B cell (primary cell): ENCODE measurements around the gene KLK15. TPM values are rescaled to one million over a fixed set of nuclear protein-coding genes. Genes with fewer than 3 reads are reported as not detected.
A peak's percentile ranks its signal among the peaks of the same experiment; 100 is the strongest.

Experiments
- ATAC-seq: fragments of 200-7000 bp; cut with Tn5 transposase; one replicate; pipeline ENCODE4 v1.10.0; 2021; ENCODE audit warnings: low read depth, mild to moderate bottlenecking, moderate number of reproducible peaks, moderate library complexity
- CTCF ChIA-PET: fragments of 350-600 bp; sonication (Branson Sonifier 250); formaldehyde crosslinking; loops from one replicate; lab custom pipeline; 2021; ENCODE audit warnings: antibody characterized with exemption, inconsistent platforms; lab: Charles Lee
- POLR2A ChIA-PET: fragments of 350-600 bp; sonication (Branson Sonifier 250); formaldehyde crosslinking; loops from one replicate; lab custom pipeline; 2021; ENCODE audit warnings: antibody characterized with exemption; lab: Charles Lee
- DNase-seq: peaks from one replicate; pipeline ENCODE4 v3.0.0; 2013
- H2AFZ ChIP-seq: 2 replicates; pipeline ENCODE4 v1.6.1; 2012; ENCODE audit warnings: mild to moderate bottlenecking, low read depth, low read length; ENCODE audit not compliant: insufficient read depth, poor library complexity, severe bottlenecking
- H3K27ac ChIP-seq, 2 donors: 1 replicate in 1 of 2; 2 replicates in 1 of 2; pipeline ENCODE4 v1.5.1; 2012 to 2013; ENCODE audit warnings: low read length in 2 of 2, mild to moderate bottlenecking in 2 of 2, moderate library complexity in 1 of 2
- H3K27me3 ChIP-seq, 4 experiments: fragments of 200-600 bp in 1 of 4; sonication (generic) in 1 of 4; replicated peaks in 1 of 4; 1 replicate in 2 of 4; 2 replicates in 2 of 4; pipeline versions ENCODE4 v1.6.1 to v1.7.0; 2013 to 2016; ENCODE audit warnings: low read length in 3 of 4, mild to moderate bottlenecking in 2 of 4, mixed read lengths in 1 of 4, moderate library complexity in 1 of 4; ENCODE audit not compliant: insufficient read depth in 4 of 4, control insufficient read depth in 3 of 4; ENCODE audit errors: control extremely low read depth in 1 of 4
- H3K36me3 ChIP-seq, 2 experiments: replicated peaks in 1 of 2; 1 replicate in 1 of 2; 2 replicates in 1 of 2; pipeline versions ENCODE4 v1.6.1 to v1.7.1; 2013; ENCODE audit warnings: low read length in 1 of 2; ENCODE audit not compliant: insufficient read depth in 2 of 2, control insufficient read depth in 1 of 2; ENCODE audit errors: control extremely low read depth in 1 of 2, extremely low read depth in 1 of 2
- H3K4me1 ChIP-seq, 2 donors: fragments of 200-600 bp in 1 of 2; sonication (generic) in 1 of 2; 1 replicate in 1 of 2; 2 replicates in 1 of 2; pipeline versions ENCODE4 v1.5.1 to v1.6.1; 2013 to 2017; ENCODE audit warnings: low read length in 2 of 2; ENCODE audit not compliant: control insufficient read depth in 2 of 2, insufficient read depth in 2 of 2
- H3K4me2 ChIP-seq: replicated peaks from 2 replicates; pipeline ENCODE3; 2012; ENCODE audit warnings: mild to moderate bottlenecking, low read depth, low read length; ENCODE audit not compliant: poor library complexity, severe bottlenecking
- H3K4me3 ChIP-seq, 5 experiments: fragments of 200-600 bp in 1 of 5; sonication (generic) in 1 of 5; 1 replicate in 3 of 5; 2 replicates in 2 of 5; pipeline versions ENCODE4 v1.5.1 to v1.7.0; 2011 to 2016; ENCODE audit warnings: low read length in 4 of 5, mild to moderate bottlenecking in 4 of 5, low read depth in 2 of 5, control low read depth in 1 of 5, moderate library complexity in 1 of 5; ENCODE audit not compliant: insufficient read depth in 1 of 5; ENCODE audit errors: control extremely low read depth in 1 of 5, extremely low read depth in 1 of 5
- H3K79me2 ChIP-seq: fragments of 200-600 bp; sonication (generic); one replicate; pipeline ENCODE4 v1.6.0; 2016; ENCODE audit warnings: low read length; ENCODE audit not compliant: control insufficient read depth, insufficient read depth
- H3K9ac ChIP-seq: fragments of 200-600 bp; sonication (generic); 2 replicates; pipeline ENCODE4 v1.6.1; 2017; ENCODE audit warnings: mild to moderate bottlenecking, low read length, moderate library complexity
- H3K9me3 ChIP-seq, 3 donors: one replicate each; pipeline versions ENCODE4 v1.6.1 to v1.7.1; 2013; ENCODE audit warnings: low read length in 2 of 3; ENCODE audit not compliant: control insufficient read depth in 2 of 3, insufficient read depth in 1 of 3; ENCODE audit errors: control extremely low read depth in 1 of 3
- H4K20me1 ChIP-seq: 2 replicates; pipeline ENCODE4 v1.6.0; 2012; ENCODE audit warnings: mild to moderate bottlenecking, low read length; ENCODE audit not compliant: insufficient read depth, control insufficient read depth, poor library complexity, severe bottlenecking
- H3K27ac Mint-ChIP-seq: one replicate; pipeline ENCODE4 v1.8.0; 2021; ENCODE audit warnings: mixed read lengths
- H3K27me3 Mint-ChIP-seq: one replicate; pipeline ENCODE4 v1.8.0; 2021; ENCODE audit warnings: mixed read lengths
- H3K4me1 Mint-ChIP-seq: one replicate; pipeline ENCODE4 v1.8.0; 2021; ENCODE audit warnings: mixed read lengths
- H3K4me3 Mint-ChIP-seq: one replicate; pipeline ENCODE4 v1.8.0; 2021; ENCODE audit warnings: mixed read lengths
- H3K9me3 Mint-ChIP-seq: one replicate; pipeline ENCODE4 v1.8.0; 2022; ENCODE audit warnings: mixed read lengths; ENCODE audit not compliant: insufficient read depth
- CTCF ChIP-seq: fragments of 200-600 bp; IDR thresholded peaks from one replicate; pipeline ENCODE4 v1.8.0; 2022; ENCODE audit warnings: antibody characterized with exemption, mild to moderate bottlenecking
- EZH2 ChIP-seq: IDR thresholded peaks from 2 replicates; pipeline ENCODE4 v1.6.1; 2012; ENCODE audit warnings: borderline replicate concordance, low read depth, mild to moderate bottlenecking, moderate library complexity, low read length; ENCODE audit not compliant: insufficient read depth, poor library complexity, severe bottlenecking
- WGBS: methylation state at CpG from one replicate; pipeline ENCODE4 v1.1.5; 2013; ENCODE audit warnings: missing lambda C conversion rate; ENCODE audit not compliant: insufficient coverage; 5-methylcytosine and 5-hydroxymethylcytosine counted together
- intact Hi-C: fragments of 100-400 bp; cut with micrococcal nuclease; formaldehyde crosslinking; loops from one replicate; pipeline ENCODE4 v1.10.0; 2022
- polyA plus RNA-seq: library from polyadenylated mRNA; depleted of rRNA; stranded (reverse); fragments of >200 nt; gene quantifications from 2 replicates; pipeline ENCODE4 v1.2.3, GENCODE V29; 2012
- total RNA-seq, 2 donors: library from RNA; stranded (reverse); fragments of 120-200 nt in 1 of 2; gene quantifications; 1 replicate in 1 of 2; 2 replicates in 1 of 2; pipeline versions ENCODE4 v1.2.3 to v1.2.4, GENCODE V29; 2013 to 2022

The KLK15 gene
- total and polyA plus RNA-seq, 2 donors (not counting 1 experiment from before 2014, with no cell fraction given) = 0.07 TPM; not detected in 1

- Mint-ChIP-seq H3K4me3 (no peak overlapping the region), H3K9me3 (no peaks in the 10 kb centered on the region), H3K27ac (peak overlapping the region; percentile 20), H3K27me3 (peaks cover 5% of the 10 kb centered on the region), H3K4me1 (peaks cover 10% of the 10 kb centered on the region)
- ATAC-seq (peak; percentile 58), DNase-seq (peak; percentile 47)
- no peak for TF ChIP-seq EZH2
- TF ChIP-seq CTCF = peak; percentile 19
- H3K79me2 ChIP-seq = peaks cover 13% of the 10 kb centered on the region
- ChIA-PET POLR2A (interaction anchor here (1.1 kb wide), 1 partner anchor 11 kb away, joined by 3 read pairs; no protein-coding TSS in a partner anchor), CTCF (interaction anchor here (2.1 to 5.1 kb wide), 2 partner anchors 11 to 128 kb away, joined by 8 to 29 read pairs; no protein-coding TSS in a partner anchor)
- H3K4me1 ChIP-seq = peaks cover 4 to 6% of the 10 kb centered on the region in 2 donors
- no peak overlapping the region for H3K4me3 ChIP-seq
- no peak overlapping the region for H2AFZ ChIP-seq
- H3K27ac ChIP-seq = no peak overlapping the region
- no peaks in the 10 kb centered on the region for H3K27me3 ChIP-seq
- intact Hi-C loops = loop anchor here (2.0 kb wide), 1 partner anchor 129 kb away; no protein-coding TSS in a partner anchor
- peaks cover 0 to 26% of the 10 kb centered on the region in 2 experiments for H3K36me3 ChIP-seq
- WGBS = 27% methylated on average over 7 of the region's 16 CpGs
- H4K20me1 ChIP-seq = peaks cover 7% of the 10 kb centered on the region
- H3K9ac ChIP-seq = no peak overlapping the region
- no peaks in the 10 kb centered on the region for H3K9me3 ChIP-seq
- no peak overlapping the region for H3K4me2 ChIP-seq
These were observed 39.1 kb downstream of the KLK15 start for GRCh38 chr19:50794074-50794875.
